Heart right ventricle (tissue), 16 donors: ENCODE data around the gene NUAK1. TPM values are rescaled to one million over a fixed set of nuclear protein-coding genes. Genes with fewer than 3 reads are reported as not detected.

Source experiments
- ATAC-seq, 8 donors: fragments of 200-7000 bp; cut with Tn5 transposase; one replicate each; pipeline ENCODE4 v1.9.1; 2020; ENCODE audit warnings: mild to moderate bottlenecking in 8 of 8, moderate library complexity in 8 of 8, moderate number of reproducible peaks in 1 of 8
- DNase-seq, 2 donors: peaks; one replicate each; pipeline ENCODE4 v3.0.0-alpha.2; 2020
- H3K27ac ChIP-seq, 10 donors: fragments of 200-600 bp; sonication (generic) in 2 of 10; one replicate each; pipeline versions ENCODE4 v1.5.0 to v1.8.0; 2020 to 2022; ENCODE audit warnings: mild to moderate bottlenecking in 3 of 10
- H3K27me3 ChIP-seq, 7 donors: fragments of 200-600 bp; one replicate each; pipeline ENCODE4 v1.8.0; 2021 to 2022; ENCODE audit warnings: mild to moderate bottlenecking in 2 of 7
- H3K36me3 ChIP-seq, 9 donors: fragments of 200-600 bp; sonication (generic) in 1 of 9; one replicate each; pipeline versions ENCODE4 v1.5.0 to v1.8.0; 2020 to 2022; ENCODE audit warnings: mild to moderate bottlenecking in 2 of 9
- H3K4me1 ChIP-seq, 9 donors: fragments of 200-600 bp; sonication (generic) in 1 of 9; one replicate each; pipeline versions ENCODE4 v1.5.0 to v1.8.0; 2020 to 2022; ENCODE audit warnings: mild to moderate bottlenecking in 4 of 9
- H3K4me3 ChIP-seq, 10 donors: fragments of 200-600 bp; sonication (generic) in 2 of 10; one replicate each; pipeline versions ENCODE4 v1.5.0 to v1.8.0; 2020 to 2022; ENCODE audit warnings: mild to moderate bottlenecking in 7 of 10, moderate library complexity in 2 of 10
- H3K9me3 ChIP-seq, 11 donors: fragments of 200-600 bp in 10 of 11; sonication (generic) in 2 of 11; one replicate each; pipeline versions ENCODE4 v1.5.0 to v1.8.0; 2013 to 2022; ENCODE audit warnings: mild to moderate bottlenecking in 2 of 11, control low read depth in 1 of 11, moderate library complexity in 1 of 11
- CTCF ChIP-seq, 9 donors: fragments of 200-600 bp; sonication (generic) in 2 of 9; IDR thresholded peaks; one replicate each; pipeline versions ENCODE4 v1.5.0 to v1.8.0; 2021 to 2022; ENCODE audit warnings: antibody characterized with exemption in 9 of 9, mild to moderate bottlenecking in 5 of 9, moderate library complexity in 1 of 9
- WGBS, 2 donors: extraction: QIAGEN DNeasy Blood & Tissue Kit; methylation state at CpG; one replicate each; pipeline ENCODE4 v1.1.7; 2013; ENCODE audit warnings: inconsistent platforms in 1 of 2; 5-methylcytosine and 5-hydroxymethylcytosine counted together
- intact Hi-C, 10 donors: fragments of 100-400 bp; cut with DNase I; formaldehyde crosslinking; loops; one replicate each; pipeline versions ENCODE4 v1.11.1 to v1.14.2; 2022
- polyA plus RNA-seq, 2 donors: library from polyadenylated mRNA; stranded (reverse); fragments of 200-250 nt; gene quantifications; one replicate each; pipeline ENCODE4 v1.2.3, GENCODE V29; 2013
- total RNA-seq, 10 donors: library from RNA; stranded (reverse); fragmentation: NEBNext Ultra II Directional in 3 of 10; extraction: Animal tissue kit (Norgen Biotek cat#: 25700) in 3 of 10; gene quantifications; one replicate each; pipeline versions ENCODE4 v1.2.1 to v1.2.4, GENCODE V29; 2021 to 2023
- donor health status: Arrhythmogenic right ventricular cardiomyopathy.
- donor health status: ischemic (EF 13 %, LVEDD 7.1; RV severe dilation, severe dysfunction).
- donor health status: healthy with polysubstance abuse.
- donor health status: DM: no; HTN: yes; CAD: no.
- donor health status: DM: no; HTN: no; CAD: no.
- donor health status: ischemic (EF 25% LVEDD 6.9; RV normal size, moderate dysfunction).
- donor health status: ischemic (EF 25% LVEDD 5.7; RV mildly dilated, moderate dysfunction).
- donor health status: healthy.
- donor health status: DM: yes; HTN: yes; CAD: no.
- donor health status: Ischemic cardiomyopathy.
- donor health status: ischemic (EF 35%, LVEDD 5.7; RV mildly dilated, moderate dysfunction).
- donor health status: nonischemic (EF 11% LVEDD 7.7; RV severe dilation, severe dysfunction).
- donor health status: DM: yes; HTN: yes; CAD: no.
- donor health status: PGD.
- donor health status: ischemic (EF 29% LVEDD 5.4; RV normal size, mild dysfunction).
- donor health status: nonischemic (EF 23%, LVEDD 6.1; RV moderate dilation, normal function).

NUAK1 gene
- total and polyA plus RNA-seq, 12 donors, result 9.8 to 59.0 (median 44.8) TPM

DNA sequence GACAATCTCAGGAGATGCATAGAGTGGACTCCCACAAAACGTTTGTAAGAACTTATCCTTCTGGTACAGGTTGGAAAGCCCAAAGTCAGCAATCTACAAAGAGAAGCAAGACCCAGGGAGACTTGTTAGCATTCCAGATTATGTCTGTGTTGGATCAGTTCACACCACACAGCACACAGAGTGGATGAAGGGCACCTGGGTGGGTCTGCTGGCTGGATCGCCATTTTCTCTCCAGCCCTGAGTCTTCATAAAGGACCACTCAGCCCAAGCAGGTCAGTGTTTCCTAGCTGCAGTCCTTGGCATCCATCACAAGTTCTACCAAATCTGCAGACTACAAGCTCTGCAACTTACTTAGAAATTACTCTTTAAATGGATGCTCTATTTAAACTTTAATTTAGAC lies 66.0 kb downstream of the NUAK1 start:
- H3K27ac ChIP-seq, result peak overlapping the region in 5 of 10 donors; percentile 11 to 56 (median 27)
- H3K27me3 ChIP-seq, result no peaks in the 10 kb centered on the region
- TF ChIP-seq CTCF (IDR thresholded peaks at IDR 0.05), result no peak
- H3K9me3 ChIP-seq, result no peaks in the 10 kb centered on the region
- H3K36me3 ChIP-seq, result peaks cover 0 to 92% (median 23%) of the 10 kb centered on the region in 9 donors
- DNase-seq, result no peak
- no peak overlapping the region for H3K4me3 ChIP-seq
- H3K4me1 ChIP-seq, result peaks cover 0 to 63% (median 34%) of the 10 kb centered on the region in 9 donors
- WGBS, 2 donors, result 35 to 46% methylated on average over 2 of the region's 2 CpGs
- ATAC-seq, result peak in 3 of 8 donors; percentile 24 to 28 (median 27)
- intact Hi-C loops, result loop anchor here in 1 of 10 donors (10.0 kb wide), 1 partner anchor 62 kb away; the partner anchor contains the start of gene NUAK1

DNA sequence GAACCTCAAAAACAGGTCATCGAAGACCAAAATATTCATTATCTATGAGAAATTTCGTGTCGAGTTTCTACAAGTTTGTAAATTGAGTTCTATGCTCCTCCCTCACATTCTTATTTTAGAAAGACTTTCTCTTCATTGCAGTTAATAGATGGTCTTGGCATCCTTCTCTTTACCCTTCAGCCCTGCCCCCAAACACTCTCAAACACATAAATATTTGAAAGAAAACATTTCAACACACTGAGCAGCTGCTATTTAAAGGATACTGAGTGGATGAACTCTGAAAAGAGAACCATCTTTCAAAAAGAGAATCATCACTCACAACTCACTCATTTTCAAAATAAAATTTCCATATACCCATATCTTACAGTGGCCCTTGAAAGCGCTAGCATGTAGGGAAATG lies 67.1 kb downstream of the NUAK1 start:
- Histone ChIP-seq H3K36me3 (peaks cover 0 to 92% (median 34%) of the 10 kb centered on the region in 9 donors), H3K4me1 (peaks cover 0 to 61% (median 33%) of the 10 kb centered on the region in 9 donors), H3K9me3 (no peaks in the 10 kb centered on the region), H3K27me3 (no peaks in the 10 kb centered on the region), H3K4me3 (no peak overlapping the region), H3K27ac (peak overlapping the region in 5 of 10 donors; percentile 0 to 56 (median 17))
- intact Hi-C loops, result loop anchor here in 1 of 10 donors (10.0 kb wide), 1 partner anchor 63 kb away; the partner anchor contains the start of gene NUAK1
- DNase-seq (no peak), ATAC-seq (no peak)
- no peak for TF ChIP-seq CTCF (IDR thresholded peaks at IDR 0.05)
- 58 to 60% methylated on average over 4 of the region's 4 CpGs for WGBS, 2 donors

DNA sequence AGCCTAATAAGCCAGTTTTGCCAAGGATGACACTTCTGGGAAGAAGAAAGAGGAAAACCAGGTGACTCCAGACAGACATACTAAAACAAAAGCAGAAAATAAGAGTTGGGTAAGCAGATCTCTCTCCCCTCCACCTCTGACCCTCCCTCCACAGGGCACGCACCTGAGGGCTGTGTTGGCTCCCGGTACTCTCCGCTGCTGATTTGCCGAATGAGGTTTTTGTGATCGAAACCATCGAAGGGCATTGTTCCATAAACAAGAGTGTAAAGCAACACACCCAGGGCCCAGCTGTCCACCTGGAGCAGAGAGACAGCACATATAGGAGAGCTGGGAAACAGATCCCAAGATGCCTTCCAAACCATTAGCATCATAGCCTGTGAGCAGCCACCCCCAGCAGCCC lies 68.1 kb downstream of the NUAK1 start:
- ATAC-seq, result no peak
- H3K27ac ChIP-seq, result peak overlapping the region in 1 of 10 donors; percentile 56
- peaks cover 0 to 61% (median 43%) of the 10 kb centered on the region in 9 donors for H3K4me1 ChIP-seq

DNA sequence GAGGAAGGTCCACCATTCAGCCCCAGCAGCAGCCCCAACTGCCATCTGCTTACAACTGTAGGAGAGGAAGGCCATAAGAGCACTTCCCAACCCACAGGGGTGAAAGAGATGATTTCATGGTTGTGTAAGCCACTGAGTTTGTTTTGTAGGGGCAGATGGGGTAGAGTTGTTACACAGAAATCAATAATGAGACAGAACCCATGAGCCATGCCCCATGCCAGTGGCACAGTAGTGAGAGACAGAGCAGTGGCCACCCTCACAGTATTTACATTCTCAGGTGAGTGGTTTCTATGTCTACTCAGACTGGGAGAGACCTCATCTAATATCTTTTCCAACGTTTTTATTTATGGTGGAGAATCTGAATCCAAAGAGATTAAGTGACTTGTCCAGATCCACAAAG lies 68.6 kb downstream of the NUAK1 start:
- H3K4me3 ChIP-seq, result no peak overlapping the region
- no peak overlapping the region for H3K27ac ChIP-seq
- peaks cover 0 to 62% (median 46%) of the 10 kb centered on the region in 9 donors for H3K4me1 ChIP-seq
- no peak for DNase-seq
- WGBS, 2 donors, result 46 to 50% methylated on average over 1 of the region's 1 CpG
- no peak for ATAC-seq
- H3K27me3 ChIP-seq, result no peaks in the 10 kb centered on the region
- H3K9me3 ChIP-seq, result no peaks in the 10 kb centered on the region
- TF ChIP-seq CTCF (IDR thresholded peaks at IDR 0.05), result no peak
- H3K36me3 ChIP-seq, result peaks cover 0 to 90% (median 41%) of the 10 kb centered on the region in 9 donors
- intact Hi-C loops, result loop anchor here in 1 of 10 donors (10.0 kb wide), 1 partner anchor 65 kb away; the partner anchor contains the start of gene NUAK1

More for the DNA sequence above, 68.1 kb downstream of the NUAK1 start:
- 96 to 97% methylated on average over 6 of the region's 6 CpGs for WGBS, 2 donors
- no peaks in the 10 kb centered on the region for H3K27me3 ChIP-seq
- intact Hi-C loops, result loop anchor here in 1 of 10 donors (10.0 kb wide), 1 partner anchor 64 kb away; the partner anchor contains the start of gene NUAK1
- no peak overlapping the region for H3K4me3 ChIP-seq
- no peaks in the 10 kb centered on the region for H3K9me3 ChIP-seq
- no peak for DNase-seq
- peaks cover 0 to 92% (median 41%) of the 10 kb centered on the region in 9 donors for H3K36me3 ChIP-seq
- no peak for TF ChIP-seq CTCF (IDR thresholded peaks at IDR 0.05)
